DND-41 (cell line): ENCODE measurements around the gene RIPOR3.

Experiments used
- ATAC-seq: fragments of 200-7000 bp; cut with Tn5 transposase; 3 replicates; pipeline ENCODE4 v1.9.1; 2021; ENCODE audit warnings: low read depth; ENCODE audit not compliant: insufficient read depth
- DNase-seq: peaks from one replicate; pipeline ENCODE4 v3.0.0-alpha.2; 2020
- H2AFZ ChIP-seq: 2 replicates; pipeline ENCODE4 v1.6.0; 2012; ENCODE audit warnings: low read depth, low read length
- H3K27ac ChIP-seq: 2 replicates; pipeline ENCODE4 v1.5.1; 2012; ENCODE audit warnings: low read length, inconsistent platforms
- H3K27me3 ChIP-seq: fragments of 200-600 bp; sonication (generic); 2 replicates; pipeline ENCODE4 v1.6.0; 2012; ENCODE audit warnings: low read length, mild to moderate bottlenecking, inconsistent platforms; ENCODE audit not compliant: insufficient read depth, poor library complexity
- H3K36me3 ChIP-seq: 2 replicates; pipeline ENCODE4 v1.5.1; 2012; ENCODE audit warnings: low read length, inconsistent platforms; ENCODE audit not compliant: insufficient read depth
- H3K4me1 ChIP-seq: 2 replicates; pipeline ENCODE4 v1.5.1; 2012; ENCODE audit warnings: mild to moderate bottlenecking, low read length; ENCODE audit not compliant: insufficient read depth
- H3K4me2 ChIP-seq: 2 replicates; pipeline ENCODE4 v1.6.0; 2012; ENCODE audit warnings: mild to moderate bottlenecking, moderate library complexity, low read length, inconsistent platforms; ENCODE audit not compliant: insufficient read depth
- H3K4me3 ChIP-seq, 2 experiments: fragments of 200-600 bp in 1 of 2; shearing (Covaris generic) in 1 of 2; 2 replicates each; pipeline ENCODE4 v1.5.1; 2012 to 2016; ENCODE audit warnings: inconsistent platforms in 2 of 2, low read length in 2 of 2, mild to moderate bottlenecking in 2 of 2, low read depth in 1 of 2, moderate library complexity in 1 of 2
- H3K79me2 ChIP-seq: 2 replicates; pipeline ENCODE4 v1.6.0; 2012; ENCODE audit warnings: low read length, inconsistent platforms; ENCODE audit not compliant: insufficient read depth
- H3K9ac ChIP-seq: 2 replicates; pipeline ENCODE4 v1.6.0; 2012; ENCODE audit warnings: low read depth, mild to moderate bottlenecking, inconsistent platforms, low read length, moderate library complexity
- H3K9me3 ChIP-seq: 2 replicates; pipeline ENCODE4 v1.5.1; 2012; ENCODE audit warnings: low read length, moderate library complexity, mild to moderate bottlenecking, inconsistent platforms; ENCODE audit not compliant: insufficient read depth, severe bottlenecking
- H4K20me1 ChIP-seq: 2 replicates; pipeline ENCODE4 v1.6.0; 2012; ENCODE audit warnings: low read length; ENCODE audit not compliant: insufficient read depth
- CTCF ChIP-seq: IDR thresholded peaks from 2 replicates; pipeline ENCODE4 v1.5.1; 2012; ENCODE audit warnings: borderline replicate concordance, low read length, moderate library complexity, mild to moderate bottlenecking; ENCODE audit not compliant: poor library complexity, severe bottlenecking; ENCODE audit errors: extremely low read depth
- EZH2 ChIP-seq: IDR thresholded peaks from 3 replicates; pipeline ENCODE4 v1.6.1; 2012; ENCODE audit warnings: borderline replicate concordance, low read depth, mild to moderate bottlenecking, moderate library complexity, low read length, inconsistent platforms; ENCODE audit not compliant: severe bottlenecking

The RIPOR3 gene

GRCh38 chr20:50734730-50735679, 43.7 kb upstream of the RIPOR3 start:
- Histone ChIP-seq H3K27ac (no peak overlapping the region), H3K4me3 (no peak overlapping the region), H3K36me3 (no peaks in the 10 kb centered on the region), H2AFZ (no peak overlapping the region), H3K9ac (no peak overlapping the region), H4K20me1 (no peaks in the 10 kb centered on the region), H3K9me3 (no peaks in the 10 kb centered on the region), H3K27me3 (no peaks in the 10 kb centered on the region), H3K4me2 (no peak overlapping the region), H3K4me1 (peaks cover 20% of the 10 kb centered on the region), H3K79me2 (0 out of 2 replicates have a peak, but pooled peaks cover 3% of the 10 kb centered on the region)
- no peak for TF ChIP-seq CTCF
- ATAC-seq = no peak
- DNase-seq = no peak

GRCh38 chr20:50733644-50734349, 42.5 kb upstream of the RIPOR3 start:
- Histone ChIP-seq H3K4me3 (no peak overlapping the region), H3K27ac (no peak overlapping the region), H3K27me3 (no peaks in the 10 kb centered on the region), H3K4me1 (peaks cover 20% of the 10 kb centered on the region), H3K36me3 (no peaks in the 10 kb centered on the region), H2AFZ (no peak overlapping the region), H3K9ac (no peak overlapping the region), H4K20me1 (no peaks in the 10 kb centered on the region), H3K4me2 (no peak overlapping the region), H3K9me3 (no peaks in the 10 kb centered on the region), H3K79me2 (0 out of 2 replicates have a peak, but pooled peaks cover 3% of the 10 kb centered on the region)
- DNase-seq = no peak
- no peak for TF ChIP-seq EZH2
- TF ChIP-seq CTCF = no peak
- ATAC-seq = no peak

- Histone ChIP-seq H3K4me3 (peak overlapping the region; percentile 59 to 64; a peak in 3 of 4 replicates), H2AFZ (peak overlapping the region; percentile 70), H3K79me2 (0 out of 2 replicates have a peak, but pooled peaks cover 3% of the 10 kb centered on the region), H3K4me2 (peak overlapping the region; percentile 69), H3K27me3 (no peaks in the 10 kb centered on the region), H3K9ac (peak overlapping the region; percentile 70), H3K36me3 (no peaks in the 10 kb centered on the region), H3K27ac (peak overlapping the region; percentile 1; the same call in 1 of the 2 replicates), H3K9me3 (no peaks in the 10 kb centered on the region), H3K4me1 (peaks cover 20% of the 10 kb centered on the region), H4K20me1 (no peaks in the 10 kb centered on the region)
- ATAC-seq = no peak
- DNase-seq = peak; percentile 11
- TF ChIP-seq CTCF (no peak), EZH2 (no peak)
Measured at GRCh38 chr20:50731930-50732690, 40.8 kb upstream of the RIPOR3 start.
